Tibial artery (tissue), 4 donors: Measurements from ENCODE around the gene MTMR2.

ENCODE experiments used
- DNase-seq, 2 donors: peaks; one replicate each; pipeline ENCODE4 v3.0.0-alpha.2; 2019
- H3K27ac ChIP-seq, 2 donors: fragments of 200-600 bp; sonication (generic) in 1 of 2; 1 replicate in 1 of 2; 2 replicates in 1 of 2; pipeline ENCODE4 v1.5.1; 2018 to 2019; ENCODE audit warnings: mild to moderate bottlenecking in 1 of 2
- H3K27me3 ChIP-seq, 2 donors: fragments of 200-600 bp; sonication (generic) in 1 of 2; one replicate each; pipeline versions ENCODE4 v1.5.1 to v1.6.0; 2016 to 2019
- H3K36me3 ChIP-seq, 3 donors: fragments of 200-600 bp; sonication (generic) in 2 of 3; one replicate each; pipeline ENCODE4 v1.5.1; 2016 to 2019; ENCODE audit warnings: mild to moderate bottlenecking in 2 of 3
- H3K4me1 ChIP-seq, 4 donors: fragments of 200-600 bp; sonication (generic) in 2 of 4; 1 replicate in 3 of 4; 2 replicates in 1 of 4; pipeline ENCODE4 v1.5.1; 2016 to 2019
- H3K4me3 ChIP-seq, 2 donors: fragments of 200-600 bp; sonication (generic) in 1 of 2; 1 replicate in 1 of 2; 2 replicates in 1 of 2; pipeline ENCODE4 v1.5.1; 2018 to 2019; ENCODE audit warnings: mild to moderate bottlenecking in 2 of 2
- H3K9me3 ChIP-seq, 3 donors: fragments of 200-600 bp; sonication (generic) in 1 of 3; one replicate each; pipeline ENCODE4 v1.5.1; 2016 to 2019
- intact Hi-C: fragments of 100-400 bp; cut with DNase I; formaldehyde crosslinking; loops from one replicate; pipeline ENCODE4 v1.15.0; 2023; ENCODE audit warnings: low total_unique reads
- TF ChIP-seq, protein P1 (sequence below), 2 experiments: fragments of 200-600 bp in 1 of 2; fragments of 450-650 bp in 1 of 2; IDR thresholded peaks; one replicate each; pipeline ENCODE4 v1.5.1; 2017 to 2019; ENCODE audit warnings: antibody characterized with exemption in 2 of 2, mild to moderate bottlenecking in 1 of 2, moderate library complexity in 1 of 2

The MTMR2 gene

DNA sequence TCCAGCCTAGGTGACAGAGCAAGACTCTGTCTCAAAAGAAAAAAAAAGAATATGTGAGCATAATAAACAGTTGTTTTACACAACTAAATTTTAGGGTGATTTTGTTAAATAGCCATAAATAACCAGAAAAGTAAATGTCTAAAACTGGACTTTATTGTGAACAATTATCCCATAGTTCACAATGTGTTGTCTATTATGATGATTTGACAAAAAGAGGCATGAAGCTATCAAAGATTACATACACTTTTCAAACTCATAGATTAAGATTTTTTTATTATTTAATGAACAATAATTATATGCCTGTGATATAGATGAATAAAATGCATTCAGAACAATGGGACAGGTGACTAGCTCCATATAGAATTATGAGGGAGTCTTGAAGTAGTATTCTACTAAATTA is 27.0 kb upstream of the MTMR2 start:
- intact Hi-C loops = no loop called here
- DNase-seq = no peak
- TF ChIP-seq, protein P1, sequence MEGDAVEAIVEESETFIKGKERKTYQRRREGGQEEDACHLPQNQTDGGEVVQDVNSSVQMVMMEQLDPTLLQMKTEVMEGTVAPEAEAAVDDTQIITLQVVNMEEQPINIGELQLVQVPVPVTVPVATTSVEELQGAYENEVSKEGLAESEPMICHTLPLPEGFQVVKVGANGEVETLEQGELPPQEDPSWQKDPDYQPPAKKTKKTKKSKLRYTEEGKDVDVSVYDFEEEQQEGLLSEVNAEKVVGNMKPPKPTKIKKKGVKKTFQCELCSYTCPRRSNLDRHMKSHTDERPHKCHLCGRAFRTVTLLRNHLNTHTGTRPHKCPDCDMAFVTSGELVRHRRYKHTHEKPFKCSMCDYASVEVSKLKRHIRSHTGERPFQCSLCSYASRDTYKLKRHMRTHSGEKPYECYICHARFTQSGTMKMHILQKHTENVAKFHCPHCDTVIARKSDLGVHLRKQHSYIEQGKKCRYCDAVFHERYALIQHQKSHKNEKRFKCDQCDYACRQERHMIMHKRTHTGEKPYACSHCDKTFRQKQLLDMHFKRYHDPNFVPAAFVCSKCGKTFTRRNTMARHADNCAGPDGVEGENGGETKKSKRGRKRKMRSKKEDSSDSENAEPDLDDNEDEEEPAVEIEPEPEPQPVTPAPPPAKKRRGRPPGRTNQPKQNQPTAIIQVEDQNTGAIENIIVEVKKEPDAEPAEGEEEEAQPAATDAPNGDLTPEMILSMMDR (IDR thresholded peaks at IDR 0.05) = no peak
- no peak overlapping the region for H3K4me3 ChIP-seq
- H3K27ac ChIP-seq = no peak overlapping the region
- no peaks in the 10 kb centered on the region for H3K9me3 ChIP-seq
- H3K4me1 ChIP-seq = no peaks in the 10 kb centered on the region
- no peaks in the 10 kb centered on the region for H3K27me3 ChIP-seq
- H3K36me3 ChIP-seq = no peaks in the 10 kb centered on the region

DNA sequence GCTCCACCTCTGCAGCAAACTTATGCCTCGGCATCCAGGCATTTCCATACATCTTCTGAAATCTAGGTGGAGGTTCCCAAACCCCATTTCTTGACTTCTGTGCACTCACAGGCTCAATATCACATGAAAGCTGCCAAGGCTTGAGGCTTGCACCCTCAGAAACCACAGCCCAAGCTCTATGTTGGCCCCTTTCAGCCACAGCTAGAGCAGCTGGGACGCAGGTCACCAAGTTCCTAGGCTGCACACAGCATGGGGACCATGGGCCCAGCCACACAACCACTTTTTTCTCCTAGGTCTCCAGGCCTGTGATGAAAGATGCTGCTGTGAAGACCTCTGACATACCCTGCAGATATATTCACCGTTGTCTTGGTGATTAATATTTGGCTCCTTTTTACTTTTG is 24.7 kb upstream of the MTMR2 start:
- H3K27me3 ChIP-seq = no peaks in the 10 kb centered on the region
- H3K4me3 ChIP-seq = no peak overlapping the region
- H3K9me3 ChIP-seq = no peaks in the 10 kb centered on the region
- TF ChIP-seq, protein P1 (IDR thresholded peaks at IDR 0.05) = no peak
- no peak for DNase-seq
- H3K27ac ChIP-seq = no peak overlapping the region
- H3K4me1 ChIP-seq = no peaks in the 10 kb centered on the region
- no peaks in the 10 kb centered on the region for H3K36me3 ChIP-seq
- intact Hi-C loops = no loop called here

DNA sequence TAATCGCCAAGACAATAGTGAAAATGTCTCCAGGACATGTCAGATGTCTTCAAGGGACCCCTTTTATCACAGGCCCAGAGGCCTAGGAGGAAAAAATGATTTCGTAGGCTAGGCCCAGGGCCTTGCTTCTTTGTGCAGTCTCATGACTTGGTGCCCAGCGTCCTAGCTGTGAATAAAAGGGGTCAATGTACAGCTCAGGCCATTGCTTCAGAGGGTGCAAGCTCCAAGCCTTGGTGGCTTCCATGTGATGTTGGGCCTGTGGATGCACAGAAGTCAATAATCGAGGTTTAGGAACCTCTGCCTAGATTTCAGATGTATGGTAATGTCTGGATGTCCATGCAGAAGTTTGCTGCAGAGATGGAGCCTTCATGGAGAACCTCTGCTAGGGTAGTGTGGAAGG is 20.7 kb upstream of the MTMR2 start:
- Histone ChIP-seq H3K9me3 (no peaks in the 10 kb centered on the region), H3K27me3 (no peaks in the 10 kb centered on the region), H3K4me1 (no peaks in the 10 kb centered on the region), H3K27ac (no peak overlapping the region), H3K36me3 (no peaks in the 10 kb centered on the region), H3K4me3 (no peak overlapping the region)
- intact Hi-C loops = no loop called here
- TF ChIP-seq, protein P1 (IDR thresholded peaks at IDR 0.05) = no peak
- no peak for DNase-seq

DNA sequence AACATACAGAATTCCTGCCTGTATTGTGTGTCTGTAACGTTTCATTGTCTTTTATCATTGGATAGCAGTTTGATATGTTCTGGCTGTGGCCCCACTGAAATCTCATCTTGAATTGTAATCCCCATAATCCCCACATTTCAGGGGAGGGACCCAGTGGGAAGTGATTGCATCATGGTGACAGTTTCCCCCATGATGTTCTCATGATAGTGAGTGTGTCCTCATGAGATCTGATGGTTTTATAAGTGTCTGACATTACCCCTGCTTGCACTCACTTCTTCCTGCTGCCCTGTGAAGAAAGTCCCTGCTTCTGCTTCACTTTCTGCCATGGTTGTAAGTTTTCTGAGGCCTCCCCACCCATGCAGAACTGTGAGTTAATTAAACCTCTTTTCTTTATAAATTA is 19.6 kb upstream of the MTMR2 start:
- intact Hi-C loops = no loop called here
- H3K36me3 ChIP-seq = no peaks in the 10 kb centered on the region
- H3K4me3 ChIP-seq = no peak overlapping the region
- H3K27ac ChIP-seq = no peak overlapping the region
- TF ChIP-seq, protein P1 (IDR thresholded peaks at IDR 0.05) = no peak
- no peaks in the 10 kb centered on the region for H3K27me3 ChIP-seq
- no peak for DNase-seq
- no peaks in the 10 kb centered on the region for H3K4me1 ChIP-seq
- no peaks in the 10 kb centered on the region for H3K9me3 ChIP-seq

DNA sequence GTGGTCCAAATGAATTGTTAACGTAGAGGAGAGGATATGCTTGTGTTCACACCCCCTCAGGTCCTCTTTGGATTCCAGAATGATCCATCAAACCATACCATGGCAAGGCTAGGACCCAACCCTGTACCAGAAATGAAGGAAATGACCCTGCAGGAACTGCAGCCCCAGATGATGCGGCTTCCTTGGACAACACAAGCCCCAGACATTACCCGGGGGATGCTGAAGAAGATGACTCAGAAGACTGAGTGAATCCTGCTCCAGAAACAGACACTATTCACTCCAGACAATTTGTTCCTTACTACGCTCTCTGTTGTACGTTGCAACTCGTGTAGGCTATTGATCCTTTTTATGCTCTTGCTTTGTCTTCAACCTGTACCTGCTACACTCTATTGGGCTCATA is 15.2 kb upstream of the MTMR2 start:
- Histone ChIP-seq H3K4me3 (no peak overlapping the region), H3K4me1 (no peaks in the 10 kb centered on the region), H3K36me3 (no peaks in the 10 kb centered on the region), H3K27me3 (no peaks in the 10 kb centered on the region), H3K9me3 (no peaks in the 10 kb centered on the region), H3K27ac (no peak overlapping the region)
- intact Hi-C loops = no loop called here
- DNase-seq = no peak
- TF ChIP-seq, protein P1 (IDR thresholded peaks at IDR 0.05) = no peak

DNA sequence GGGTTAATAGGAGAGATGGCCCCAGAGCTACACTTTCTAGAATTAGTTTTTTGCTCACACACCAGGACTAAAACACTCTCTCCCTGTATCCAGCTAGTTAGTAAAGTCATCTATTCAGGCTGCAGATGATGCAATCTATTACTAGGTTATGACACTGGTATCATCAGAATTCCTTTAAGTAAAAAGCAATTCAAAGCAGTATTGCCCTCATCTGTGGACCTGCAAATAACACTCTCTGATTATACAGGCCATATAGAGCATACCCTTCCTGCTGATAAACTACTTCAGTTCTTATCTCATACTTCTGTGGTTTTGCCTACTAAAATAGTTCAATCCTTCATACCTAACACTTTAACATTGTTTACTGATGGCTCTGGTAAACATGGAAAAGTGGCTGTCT is 13.5 kb upstream of the MTMR2 start:
- intact Hi-C loops = no loop called here
- H3K27ac ChIP-seq = no peak overlapping the region
- no peaks in the 10 kb centered on the region for H3K27me3 ChIP-seq

More for the DNA sequence above, 13.5 kb upstream of the MTMR2 start:
- Histone ChIP-seq H3K4me1 (no peaks in the 10 kb centered on the region), H3K4me3 (no peak overlapping the region), H3K36me3 (no peaks in the 10 kb centered on the region), H3K9me3 (no peaks in the 10 kb centered on the region)
- DNase-seq = no peak
- TF ChIP-seq, protein P1 (IDR thresholded peaks at IDR 0.05) = no peak
